HEK293T (cell line): ENCODE data around the gene STXBP3.
A peak's percentile ranks its signal among the peaks of the same experiment; 100 is the strongest.

Experiments
- CTCF ChIA-PET: fragments of 350-600 bp; formaldehyde crosslinking; extraction: SDS; loops from one replicate; lab custom pipeline; 2021; ENCODE audit warnings: antibody characterized with exemption, inconsistent platforms; lab: Yijun Ruan, JAX
- POLR2A ChIA-PET: fragments of 350-600 bp; formaldehyde crosslinking; extraction: SDS; loops from one replicate; lab custom pipeline; 2020; ENCODE audit warnings: antibody characterized with exemption, inconsistent platforms; lab: Yijun Ruan, JAX
- DNase-seq: peaks from one replicate; pipeline ENCODE4 v3.0.0; 2012; ENCODE audit warnings: mixed read lengths; ENCODE audit errors: extremely low spot score
- ARNT ChIP-seq: fragments of 450-650 bp; IDR thresholded peaks from 2 replicates; pipeline ENCODE4 v1.6.1; 2017; ENCODE audit warnings: mild to moderate bottlenecking
- BHLHE40 ChIP-seq: fragments of 450-650 bp; IDR thresholded peaks from 2 replicates; pipeline ENCODE4 v1.6.1; 2016; ENCODE audit warnings: mild to moderate bottlenecking, moderate library complexity, borderline replicate concordance
- CTBP1 ChIP-seq: fragments of 450-650 bp; IDR thresholded peaks from 2 replicates; pipeline ENCODE4 v1.6.1; 2016; ENCODE audit warnings: borderline replicate concordance
- ELF4 ChIP-seq: fragments of 450-650 bp; IDR thresholded peaks from 2 replicates; pipeline ENCODE4 v1.6.1; 2017; ENCODE audit warnings: antibody characterized with exemption
- FOXA1 ChIP-seq: fragments of 450-650 bp; IDR thresholded peaks from 2 replicates; pipeline ENCODE4 v1.6.1; 2016; ENCODE audit warnings: mild to moderate bottlenecking
- FOXK2 ChIP-seq: fragments of 450-650 bp; IDR thresholded peaks from 2 replicates; pipeline ENCODE4 v1.6.1; 2016; ENCODE audit warnings: mild to moderate bottlenecking
- FOXM1 ChIP-seq: fragments of 450-650 bp; IDR thresholded peaks from 2 replicates; pipeline ENCODE4 v1.6.1; 2017; ENCODE audit warnings: mild to moderate bottlenecking, borderline replicate concordance
- HDGF ChIP-seq: fragments of 450-650 bp; IDR thresholded peaks from 2 replicates; pipeline ENCODE4 v1.6.1; 2017; ENCODE audit warnings: antibody characterized with exemption, borderline replicate concordance
- L3MBTL2 ChIP-seq: fragments of 450-650 bp; conservative IDR thresholded peaks from 2 replicates; pipeline ENCODE4 v1.6.1; 2016; ENCODE audit warnings: mild to moderate bottlenecking
- LEF1 ChIP-seq: fragments of 450-650 bp; IDR thresholded peaks from 2 replicates; pipeline ENCODE4 v1.6.1; 2017; ENCODE audit warnings: mild to moderate bottlenecking, borderline replicate concordance
- NFRKB ChIP-seq: fragments of 450-650 bp; IDR thresholded peaks from 2 replicates; pipeline ENCODE4 v1.6.1; 2016; ENCODE audit warnings: mild to moderate bottlenecking, moderate library complexity
- PKNOX1 ChIP-seq: fragments of 450-650 bp; IDR thresholded peaks from 2 replicates; pipeline ENCODE4 v1.6.1; 2016
- SP1 ChIP-seq: fragments of 450-650 bp; IDR thresholded peaks from 2 replicates; pipeline ENCODE4 v1.6.1; 2017
- SUZ12 ChIP-seq: fragments of 450-650 bp; IDR thresholded peaks from 2 replicates; pipeline ENCODE4 v1.6.1; 2016; ENCODE audit warnings: mild to moderate bottlenecking
- TARDBP ChIP-seq: fragments of 450-650 bp; IDR thresholded peaks from 2 replicates; pipeline ENCODE4 v1.6.1; 2016
- ZNF384 ChIP-seq: fragments of 450-650 bp; IDR thresholded peaks from 2 replicates; pipeline ENCODE4 v1.6.1; 2016

Gene STXBP3

GRCh38 chr1:108704496-108704895, 42.0 kb upstream of the STXBP3 start:
- TF ChIP-seq LEF1 (no peak), BHLHE40 (no peak), L3MBTL2 (no peak), TARDBP (no peak), FOXA1 (no peak)
- ChIA-PET CTCF (no interaction called here), POLR2A (interaction anchor here (4.5 kb wide), 1 partner anchor 12 kb away, joined by 28 read pairs; the partner anchor contains the start of gene PRPF38B)
- no peak for DNase-seq

GRCh38 chr1:108706643-108707042, 39.8 kb upstream of the STXBP3 start:
- ChIA-PET POLR2A (no interaction called here), CTCF (no interaction called here)
- TF ChIP-seq ARNT (no peak), HDGF (no peak), SUZ12 (no peak), BHLHE40 (no peak), FOXK2 (no peak), SP1 (no peak), NFRKB (no peak), FOXA1 (no peak), TARDBP (no peak), PKNOX1 (no peak), ZNF384 (no peak), L3MBTL2 (no peak), ELF4 (no peak), CTBP1 (no peak), LEF1 (no peak), FOXM1 (no peak)
- DNase-seq = no peak

- DNase-seq = peak; percentile 40
- CTCF ChIA-PET = interaction anchor here (0.6 kb wide), 1 partner anchor 21 kb away, joined by 3 read pairs; no protein-coding TSS in a partner anchor
- POLR2A ChIA-PET = interaction anchor here (2.0 kb wide), 1 partner anchor 16 kb away, joined by 9 read pairs; the partner anchor contains the start of gene PRPF38B
- TF ChIP-seq BHLHE40 (no peak), SUZ12 (no peak), ARNT (no peak), ZNF384 (no peak), FOXK2 (no peak), FOXM1 (no peak), PKNOX1 (peak; percentile 49), SP1 (no peak)
Measured at GRCh38 chr1:108708691-108709660, 37.5 kb upstream of the STXBP3 start.

- POLR2A ChIA-PET = no interaction called here
- CTCF ChIA-PET = no interaction called here
Measured at GRCh38 chr1:108712606-108713150, 33.8 kb upstream of the STXBP3 start, which contains the start of gene FNDC7. Gene FNDC7, plus strand, starts transcription at chr1:108712908. Its CDS starts 26 bp downstream, at chr1:108712934.

GRCh38 chr1:108715932-108716331, 30.5 kb upstream of the STXBP3 start:
- TF ChIP-seq CTBP1 = no peak
- TF ChIP-seq FOXK2 = no peak
- TF ChIP-seq FOXM1 = no peak
- no peak for TF ChIP-seq L3MBTL2
- no peak for TF ChIP-seq NFRKB
- TF ChIP-seq FOXA1 = no peak
- TF ChIP-seq LEF1 = no peak
- no peak for TF ChIP-seq BHLHE40
- TF ChIP-seq ARNT = no peak
- ChIA-PET POLR2A (interaction anchor here (2.1 kb wide), 1 partner anchor 24 kb away, joined by 9 read pairs; the partner anchor contains the start of gene PRPF38B), CTCF (no interaction called here)
- no peak for DNase-seq

More at GRCh38 chr1:108712606-108713150, 33.8 kb upstream of the STXBP3 start, which contains the start of gene FNDC7:
- TF ChIP-seq ELF4 = no peak
- TF ChIP-seq FOXM1 = no peak
- no peak for TF ChIP-seq FOXK2
- TF ChIP-seq PKNOX1 = no peak
- no peak for TF ChIP-seq SP1
- TF ChIP-seq SUZ12 = no peak
- TF ChIP-seq FOXA1 = no peak
- TF ChIP-seq BHLHE40 = no peak
- TF ChIP-seq TARDBP = no peak
- TF ChIP-seq CTBP1 = no peak
- TF ChIP-seq NFRKB = no peak
- DNase-seq = no peak
